Activated CD4-positive, alpha-beta T cell treated with anti-CD3 and anti-CD28 coated beads for 36 hours (primary cell): ENCODE measurements around the gene ARID3B. TPM values are rescaled to one million over a fixed set of nuclear protein-coding genes. Genes with fewer than 3 reads are reported as not detected.
A peak's percentile ranks its signal among the peaks of the same experiment; 100 is the strongest.

Experiments
- ATAC-seq: fragments of 200-7000 bp; cut with Tn5 transposase; one replicate; pipeline ENCODE4 v1.10.0; 2021; ENCODE audit warnings: mild to moderate bottlenecking, moderate library complexity
- CTCF ChIA-PET: fragments of 350-600 bp; sonication (Branson Sonifier 250); formaldehyde crosslinking; loops from one replicate; lab custom pipeline; 2021; ENCODE audit warnings: antibody characterized with exemption; lab: Charles Lee
- POLR2A ChIA-PET: fragments of 350-600 bp; sonication (Branson Sonifier 250); formaldehyde crosslinking; loops from one replicate; lab custom pipeline; 2021; ENCODE audit warnings: antibody characterized with exemption, inconsistent platforms; lab: Charles Lee
- DNase-seq: peaks from one replicate; pipeline ENCODE4 v3.0.0-alpha.2; 2020
- H3K27ac Mint-ChIP-seq: one replicate; pipeline ENCODE4 v1.8.0; 2021; ENCODE audit warnings: mixed read lengths
- H3K27me3 Mint-ChIP-seq: one replicate; pipeline ENCODE4 v1.8.0; 2021; ENCODE audit warnings: mixed read lengths
- H3K36me3 Mint-ChIP-seq: one replicate; pipeline ENCODE4 v1.8.0; 2021; ENCODE audit warnings: low read depth, mixed read lengths
- H3K4me1 Mint-ChIP-seq: one replicate; pipeline ENCODE4 v1.8.0; 2021; ENCODE audit warnings: mixed read lengths
- H3K4me3 Mint-ChIP-seq: one replicate; pipeline ENCODE4 v1.8.0; 2021; ENCODE audit warnings: mild to moderate bottlenecking, moderate library complexity, mixed read lengths
- H3K9me3 Mint-ChIP-seq: one replicate; pipeline ENCODE4 v1.8.0; 2021; ENCODE audit warnings: low read depth, mixed read lengths
- intact Hi-C, 2 experiments: fragments of 100-400 bp; cut with DNase I in 1 of 2; cut with micrococcal nuclease in 1 of 2; formaldehyde crosslinking; loops; one replicate each; pipeline versions ENCODE4 v1.14.2 to v1.15.1; 2022 to 2024; cut with DNase I, micrococcal nuclease
- total RNA-seq, 2 experiments: library from RNA; stranded (reverse); gene quantifications; one replicate each; pipeline ENCODE4 v1.2.3, GENCODE V29; 2021

The ARID3B gene
- total RNA-seq, 2 experiments from 2014 or later, result 23.9 to 25.4 TPM

DNA sequence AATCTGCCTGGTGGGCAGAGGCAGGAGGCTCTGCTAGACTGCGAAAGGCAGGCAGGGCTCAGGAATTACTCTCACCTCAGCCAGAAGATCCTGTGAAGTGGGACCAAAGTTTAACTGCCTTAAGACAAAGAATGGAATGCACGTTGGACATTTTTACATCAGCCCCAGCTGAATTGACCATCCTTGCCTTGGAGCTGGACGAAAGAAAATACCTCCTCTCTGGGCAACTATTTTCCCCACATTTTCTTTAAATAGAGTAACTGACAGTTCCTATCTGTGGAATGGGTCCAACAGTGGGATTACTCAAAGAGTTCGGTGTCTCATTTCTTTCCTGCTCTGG lies 28.7 kb downstream of the ARID3B start:
- ChIA-PET CTCF (interaction anchor here (1.5 kb wide), 2 partner anchors 9 to 19 kb away, joined by 3 to 4 read pairs; no protein-coding TSS in a partner anchor), POLR2A (no interaction called here)
- Mint-ChIP-seq H3K4me3 (no peak overlapping the region), H3K27ac (no peak overlapping the region), H3K4me1 (peaks cover 15% of the 10 kb centered on the region), H3K36me3 (peaks cover 32% of the 10 kb centered on the region), H3K9me3 (no peaks in the 10 kb centered on the region), H3K27me3 (no peaks in the 10 kb centered on the region)
- DNase-seq (no peak), ATAC-seq (no peak)
- intact Hi-C loops, result no loop called here

DNA sequence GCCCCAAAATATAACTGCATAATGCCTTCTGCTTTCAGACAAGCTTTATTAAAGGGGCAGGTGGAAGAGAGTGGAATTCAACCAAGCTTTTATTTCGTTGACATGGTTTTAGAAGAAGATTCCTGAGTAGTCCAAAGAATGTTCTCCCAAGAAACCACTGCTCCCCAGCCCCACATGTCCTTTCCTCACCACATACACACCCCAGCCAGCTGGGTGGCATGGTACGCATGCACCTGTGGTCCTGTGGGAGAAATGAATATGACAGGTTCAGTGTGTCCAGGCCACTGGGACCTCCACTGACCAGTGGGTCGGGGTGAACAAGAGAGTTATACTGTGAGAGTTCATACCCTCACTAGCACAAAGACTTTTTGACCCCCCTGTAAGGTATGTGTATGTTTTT lies 30.2 kb downstream of the ARID3B start:
- POLR2A ChIA-PET, result interaction anchor here (1.1 kb wide), 1 partner anchor 31 kb away, joined by 3 read pairs; no protein-coding TSS in a partner anchor
- Mint-ChIP-seq H3K36me3 (peaks cover 37% of the 10 kb centered on the region), H3K4me3 (no peak overlapping the region), H3K27me3 (no peaks in the 10 kb centered on the region), H3K4me1 (peaks cover 15% of the 10 kb centered on the region), H3K9me3 (no peaks in the 10 kb centered on the region), H3K27ac (no peak overlapping the region)
- intact Hi-C loops, result no loop called here
- CTCF ChIA-PET, result interaction anchor here (0.7 to 1.4 kb wide), 4 partner anchors 10 to 591 kb away, joined by 3 to 4 read pairs (median 3); no protein-coding TSS in a partner anchor
- DNase-seq (no peak), ATAC-seq (no peak)

DNA sequence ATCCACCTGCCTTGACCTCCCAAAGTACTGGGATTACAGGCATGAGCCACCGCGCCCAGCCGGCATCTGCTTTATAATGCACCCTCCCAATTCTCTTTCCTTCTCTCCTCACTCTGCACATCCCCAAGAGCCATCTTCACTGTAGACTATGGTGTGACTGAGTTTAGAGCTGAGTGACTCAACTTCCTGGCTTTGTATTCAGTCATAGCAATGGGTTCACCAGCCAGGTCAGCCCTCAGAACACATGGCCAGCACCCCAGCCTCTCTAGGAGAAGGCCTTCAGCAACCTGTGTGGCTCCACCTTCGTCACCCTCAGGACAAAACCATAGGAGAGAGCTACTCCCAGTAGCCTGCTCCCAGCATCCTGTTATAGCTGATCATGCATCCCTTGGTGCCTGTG lies 33.0 kb downstream of the ARID3B start:
- intact Hi-C loops, result no loop called here
- Mint-ChIP-seq H3K4me1 (peaks cover 6% of the 10 kb centered on the region), H3K36me3 (peaks cover 32% of the 10 kb centered on the region), H3K27me3 (no peaks in the 10 kb centered on the region), H3K9me3 (no peaks in the 10 kb centered on the region), H3K4me3 (no peak overlapping the region), H3K27ac (peak overlapping the region; percentile 34)
- DNase-seq, result peak; percentile 44
- ChIA-PET CTCF (interaction anchor here (0.6 kb wide), 1 partner anchor 17 kb away, joined by 3 read pairs; no protein-coding TSS in a partner anchor), POLR2A (no interaction called here)
- ATAC-seq, result peak; percentile 97

DNA sequence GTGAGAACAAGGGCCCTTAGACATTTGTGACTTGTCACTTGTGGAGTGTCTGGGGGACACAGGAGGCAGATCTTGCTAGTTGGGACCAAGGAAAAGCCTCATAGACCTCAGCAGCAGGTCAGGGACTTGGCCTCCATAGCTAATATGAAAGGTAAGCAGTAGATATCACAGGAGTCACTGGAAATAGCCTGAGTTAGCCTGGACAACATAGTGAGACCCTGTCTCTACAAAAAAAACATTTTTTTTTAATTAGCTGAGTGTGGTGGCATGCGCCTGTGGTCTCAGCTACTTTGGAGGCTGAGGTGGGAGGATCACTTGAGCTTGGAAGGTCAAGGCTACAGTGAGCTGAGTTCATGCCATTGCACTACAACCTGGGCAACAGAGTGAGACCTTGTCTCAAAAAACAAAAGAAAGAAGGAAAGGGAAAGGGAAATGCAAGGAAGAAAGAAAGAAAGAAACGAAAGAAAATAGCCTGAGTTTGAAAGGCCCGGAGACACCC lies 37.5 kb downstream of the ARID3B start:
- POLR2A ChIA-PET, result no interaction called here
- ATAC-seq (no peak), DNase-seq (no peak)
- H3K4me3 Mint-ChIP-seq, result no peak overlapping the region
- intact Hi-C loops, result no loop called here
- H3K27ac Mint-ChIP-seq, result no peak overlapping the region
- no peaks in the 10 kb centered on the region for H3K9me3 Mint-ChIP-seq
- no peaks in the 10 kb centered on the region for H3K27me3 Mint-ChIP-seq
- H3K4me1 Mint-ChIP-seq, result peaks cover 6% of the 10 kb centered on the region
- peaks cover 18% of the 10 kb centered on the region for H3K36me3 Mint-ChIP-seq
- CTCF ChIA-PET, result interaction anchor here (0.9 to 1.4 kb wide), 2 partner anchors 33 to 43 kb away, joined by 3 read pairs; no protein-coding TSS in a partner anchor

DNA sequence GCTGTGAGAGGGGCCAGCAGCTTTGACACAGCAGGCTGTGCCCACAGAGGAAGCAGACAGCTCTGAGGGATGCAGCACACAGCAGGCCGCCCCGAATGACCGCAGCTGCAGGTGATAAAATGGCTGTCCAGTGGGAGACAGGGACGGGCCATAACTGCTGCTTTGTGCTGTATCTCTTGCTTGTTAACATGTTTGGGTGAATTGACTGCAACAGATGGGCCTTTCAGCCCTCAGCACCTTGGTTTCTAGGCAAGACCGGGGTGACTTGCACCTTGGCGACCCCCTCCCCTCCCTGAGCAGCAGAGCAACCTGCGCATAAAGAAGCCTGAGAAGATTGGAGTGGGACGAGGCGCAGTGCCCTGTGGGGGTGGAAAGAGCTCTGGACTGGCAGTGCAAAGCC lies 38.0 kb downstream of the ARID3B start:
- ATAC-seq (no peak), DNase-seq (no peak)
- POLR2A ChIA-PET, result no interaction called here
- Mint-ChIP-seq H3K36me3 (peaks cover 16% of the 10 kb centered on the region), H3K9me3 (no peaks in the 10 kb centered on the region), H3K27ac (no peak overlapping the region), H3K4me1 (peaks cover 2% of the 10 kb centered on the region), H3K4me3 (no peak overlapping the region), H3K27me3 (no peaks in the 10 kb centered on the region)
- CTCF ChIA-PET, result no interaction called here
- intact Hi-C loops, result no loop called here

DNA sequence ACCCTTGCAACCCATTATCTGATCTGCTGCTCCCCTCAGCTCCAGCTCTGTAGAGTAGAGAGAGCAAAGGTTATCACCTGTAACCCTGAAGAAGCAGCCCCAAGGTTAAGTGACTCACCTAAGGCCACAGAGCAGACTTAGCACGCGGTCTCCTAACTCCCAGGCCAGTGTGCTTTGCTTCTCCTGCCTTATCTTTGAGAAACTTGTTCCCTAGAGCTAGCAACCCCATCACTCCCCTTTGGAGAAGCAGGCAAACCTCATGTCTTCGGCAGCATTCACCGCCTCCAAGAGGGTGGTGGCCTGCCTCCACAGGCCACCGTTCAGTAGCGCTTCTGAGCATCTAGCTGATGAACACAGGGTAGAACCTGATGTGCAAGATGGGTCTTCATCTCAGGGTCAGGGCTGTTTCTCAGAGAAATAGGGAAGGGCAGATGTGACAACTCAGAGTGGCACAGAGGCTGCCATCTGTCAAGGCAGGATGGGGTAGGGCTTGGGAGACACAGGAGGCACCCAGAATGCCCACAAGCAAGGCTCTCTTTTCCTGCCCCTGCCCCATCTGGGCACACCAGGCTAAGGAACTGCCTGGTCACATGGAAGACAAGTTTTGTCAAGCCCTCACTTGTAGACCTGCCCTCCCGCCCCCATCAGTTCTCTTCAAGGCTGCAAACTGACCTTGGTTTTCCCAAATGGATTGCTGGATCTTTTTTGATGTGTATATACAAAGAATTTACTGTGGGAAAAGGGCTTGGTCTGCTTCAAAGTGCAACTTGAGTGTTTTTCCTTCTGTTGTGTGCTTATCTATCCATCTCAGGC lies 39.7 kb downstream of the ARID3B start:
- ATAC-seq, result peak; percentile 49
- CTCF ChIA-PET, result interaction anchor here (0.6 to 1.1 kb wide), 2 partner anchors 29 to 103 kb away, joined by 3 read pairs; no protein-coding TSS in a partner anchor
- H3K4me3 Mint-ChIP-seq, result no peak overlapping the region

DNA sequence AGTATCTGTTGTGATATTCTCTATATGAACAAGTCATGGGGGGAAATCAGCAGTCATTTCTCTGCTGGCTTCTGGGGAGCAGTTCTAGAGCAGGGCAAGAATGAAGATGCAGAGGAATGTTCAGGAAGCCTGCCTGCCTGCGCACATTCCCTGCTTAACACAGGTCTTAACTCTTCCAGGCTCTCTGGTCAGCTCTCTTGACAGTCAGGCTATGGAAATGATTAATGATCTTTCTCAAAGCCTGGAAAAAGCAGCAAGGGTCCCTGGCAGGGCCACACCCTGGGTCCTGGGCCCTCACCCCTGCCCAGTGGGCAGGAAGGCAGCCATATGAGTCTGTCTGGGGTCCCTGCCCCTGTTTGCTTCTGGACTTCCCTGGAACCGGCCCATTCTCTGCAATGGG lies 43.2 kb downstream of the ARID3B start:
- Mint-ChIP-seq H3K9me3 (no peaks in the 10 kb centered on the region), H3K27ac (no peak overlapping the region), H3K4me3 (no peak overlapping the region), H3K4me1 (no peaks in the 10 kb centered on the region), H3K27me3 (no peaks in the 10 kb centered on the region), H3K36me3 (peaks cover 9% of the 10 kb centered on the region)
- ChIA-PET CTCF (interaction anchor here (0.7 to 1.1 kb wide), 2 partner anchors 13 to 364 kb away, joined by 3 read pairs; no protein-coding TSS in a partner anchor), POLR2A (no interaction called here)
- no peak for DNase-seq
- intact Hi-C loops, result no loop called here
- ATAC-seq, result no peak

More for the DNA sequence above, 39.7 kb downstream of the ARID3B start:
- Mint-ChIP-seq H3K27ac (no peak overlapping the region), H3K4me1 (no peaks in the 10 kb centered on the region), H3K27me3 (no peaks in the 10 kb centered on the region), H3K36me3 (peaks cover 8% of the 10 kb centered on the region), H3K9me3 (no peaks in the 10 kb centered on the region)
- no peak for DNase-seq
- POLR2A ChIA-PET, result interaction anchor here (0.6 kb wide), 1 partner anchor 111 kb away, joined by 3 read pairs; no protein-coding TSS in a partner anchor
- intact Hi-C loops, result no loop called here

DNA sequence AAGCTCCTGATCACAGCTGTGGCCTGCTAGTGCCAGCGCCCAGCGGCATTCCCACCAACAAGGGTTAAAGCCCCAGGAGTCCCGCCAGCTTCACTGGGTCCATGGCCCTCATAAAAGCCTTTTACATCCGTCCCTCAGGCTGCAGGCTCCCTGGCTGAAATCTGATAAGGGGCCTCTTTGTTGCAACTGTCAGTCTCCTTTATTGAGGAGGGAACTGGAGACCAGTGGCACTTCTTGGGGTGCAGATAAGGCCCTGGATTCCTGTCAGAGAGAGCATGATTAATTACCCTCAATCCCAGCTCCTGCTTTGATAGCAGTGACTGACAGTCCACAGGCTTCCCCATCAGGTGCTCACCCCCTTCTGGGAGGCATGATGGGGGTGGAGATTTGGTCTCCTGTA lies 43.8 kb downstream of the ARID3B start:
- no peaks in the 10 kb centered on the region for H3K9me3 Mint-ChIP-seq
- DNase-seq, result no peak
- ATAC-seq, result no peak
- no peak overlapping the region for H3K4me3 Mint-ChIP-seq
- no peak overlapping the region for H3K27ac Mint-ChIP-seq
- ChIA-PET CTCF (interaction anchor here (0.7 to 0.8 kb wide), 2 partner anchors 21 to 363 kb away, joined by 3 read pairs; no protein-coding TSS in a partner anchor), POLR2A (no interaction called here)
- intact Hi-C loops, result no loop called here
- no peaks in the 10 kb centered on the region for H3K27me3 Mint-ChIP-seq
- no peaks in the 10 kb centered on the region for H3K4me1 Mint-ChIP-seq
- H3K36me3 Mint-ChIP-seq, result peaks cover 12% of the 10 kb centered on the region

DNA sequence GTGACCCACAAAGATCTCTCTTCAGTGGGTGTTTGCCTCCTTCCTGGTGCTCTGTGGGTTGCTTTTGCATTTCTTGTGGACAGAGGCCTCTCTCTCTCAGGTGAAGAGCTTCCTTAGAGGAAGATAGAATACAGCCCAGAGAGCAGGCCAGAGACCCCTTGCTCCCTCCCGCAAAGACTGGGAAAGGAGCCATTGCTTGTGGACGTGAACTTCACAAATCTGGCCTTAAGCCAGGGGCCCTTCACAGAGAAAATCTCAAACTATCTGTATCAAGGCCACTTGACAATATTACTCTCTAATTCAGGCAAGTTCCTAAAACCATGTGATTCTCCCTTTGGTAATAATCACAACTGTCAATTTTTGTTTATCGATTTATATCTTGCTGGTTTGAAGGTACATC lies 44.2 kb downstream of the ARID3B start:
- H3K27me3 Mint-ChIP-seq, result no peaks in the 10 kb centered on the region
- no peaks in the 10 kb centered on the region for H3K4me1 Mint-ChIP-seq
- no peak overlapping the region for H3K27ac Mint-ChIP-seq
- ATAC-seq (no peak), DNase-seq (no peak)
- CTCF ChIA-PET, result interaction anchor here (0.8 kb wide), 1 partner anchor 22 kb away, joined by 3 read pairs; no protein-coding TSS in a partner anchor
- peaks cover 12% of the 10 kb centered on the region for H3K36me3 Mint-ChIP-seq
- POLR2A ChIA-PET, result no interaction called here
- intact Hi-C loops, result no loop called here
- no peaks in the 10 kb centered on the region for H3K9me3 Mint-ChIP-seq
- H3K4me3 Mint-ChIP-seq, result no peak overlapping the region

DNA sequence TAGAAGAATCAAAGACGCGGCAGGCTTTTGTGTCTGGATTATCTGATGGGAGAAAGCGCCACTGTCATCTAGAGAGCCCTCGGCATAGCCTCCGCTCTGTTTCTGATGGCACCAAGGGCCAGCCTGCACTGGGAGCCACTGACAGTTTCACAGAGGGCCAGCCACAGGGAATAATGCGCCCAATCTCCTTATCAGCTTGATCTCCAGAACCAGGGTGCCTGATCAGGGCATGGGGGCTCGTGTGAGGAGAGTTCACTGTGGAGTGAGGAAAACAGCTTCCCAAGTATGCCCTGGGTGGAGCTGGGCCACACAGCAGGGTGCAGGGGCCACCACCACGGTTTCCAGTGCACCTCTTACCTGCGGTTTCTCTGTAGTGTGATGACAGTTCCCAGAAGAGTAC lies 44.8 kb downstream of the ARID3B start:
- ATAC-seq, result no peak
- H3K9me3 Mint-ChIP-seq, result no peaks in the 10 kb centered on the region
- ChIA-PET POLR2A (no interaction called here), CTCF (no interaction called here)
- no peak overlapping the region for H3K27ac Mint-ChIP-seq
- intact Hi-C loops, result no loop called here
- no peaks in the 10 kb centered on the region for H3K27me3 Mint-ChIP-seq
- H3K4me1 Mint-ChIP-seq, result no peaks in the 10 kb centered on the region
- no peak for DNase-seq
- H3K4me3 Mint-ChIP-seq, result no peak overlapping the region
- peaks cover 12% of the 10 kb centered on the region for H3K36me3 Mint-ChIP-seq

DNA sequence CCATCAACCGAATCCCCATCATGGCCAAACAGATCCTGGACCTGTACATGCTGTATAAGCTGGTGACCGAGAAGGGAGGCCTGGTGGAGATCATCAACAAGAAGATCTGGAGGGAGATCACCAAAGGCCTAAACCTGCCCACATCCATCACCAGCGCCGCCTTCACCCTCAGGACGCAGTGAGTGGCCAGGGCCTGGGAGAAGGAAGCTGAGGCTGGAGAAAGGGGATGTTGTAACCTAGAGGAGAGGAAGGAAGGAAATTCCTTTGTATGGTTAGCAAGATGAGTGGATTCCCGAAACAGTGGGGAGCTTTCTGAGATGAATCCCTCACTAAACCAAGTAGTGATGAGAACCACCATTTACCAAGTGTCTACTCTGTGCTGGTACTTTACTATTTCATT lies 48.8 kb downstream of the ARID3B start:
- no peaks in the 10 kb centered on the region for H3K27me3 Mint-ChIP-seq
- CTCF ChIA-PET, result no interaction called here
- ATAC-seq, result no peak

DNA sequence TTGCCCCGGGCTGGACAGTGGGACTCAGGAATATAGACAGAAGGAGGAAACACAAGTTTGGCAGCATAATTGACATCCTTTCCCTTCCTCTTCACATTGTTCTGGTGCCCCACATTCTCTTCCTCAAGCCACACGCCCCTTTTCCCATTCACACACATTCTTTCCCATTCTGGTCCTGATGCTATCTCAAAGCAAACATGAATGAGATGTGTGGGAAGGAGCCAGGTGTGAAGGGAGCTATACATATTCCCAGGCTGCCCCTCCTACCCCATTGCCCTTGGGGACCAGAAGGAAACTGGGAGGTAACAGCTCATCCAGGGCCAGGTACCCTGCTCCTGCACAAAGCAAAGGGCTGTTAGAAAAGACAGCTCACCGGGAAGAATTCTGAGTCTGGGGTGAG lies 51.2 kb downstream of the ARID3B start:
- no peak for DNase-seq
- ATAC-seq, result no peak
- H3K27me3 Mint-ChIP-seq, result no peaks in the 10 kb centered on the region
- H3K27ac Mint-ChIP-seq, result no peak overlapping the region
- H3K4me3 Mint-ChIP-seq, result no peak overlapping the region
- ChIA-PET POLR2A (no interaction called here), CTCF (no interaction called here)
- no peaks in the 10 kb centered on the region for H3K4me1 Mint-ChIP-seq
- H3K9me3 Mint-ChIP-seq, result no peaks in the 10 kb centered on the region
- intact Hi-C loops, result no loop called here
- H3K36me3 Mint-ChIP-seq, result peaks cover 12% of the 10 kb centered on the region

More for the DNA sequence above, 48.8 kb downstream of the ARID3B start:
- Mint-ChIP-seq H3K9me3 (no peaks in the 10 kb centered on the region), H3K27ac (no peak overlapping the region), H3K4me1 (no peaks in the 10 kb centered on the region), H3K36me3 (peaks cover 22% of the 10 kb centered on the region), H3K4me3 (no peak overlapping the region)
- no peak for DNase-seq
- intact Hi-C loops, result no loop called here
- POLR2A ChIA-PET, result no interaction called here
